NCI-H69 (cell line): ENCODE results near the gene CCNO.

Experiments used
- DNase-seq: peaks from one replicate; lab custom pipeline; 2025; lab: John Stamatoyannopoulos, UW

The CCNO gene

GRCh38 chr5:55222985-55223811 lies 10.2 kb downstream of the CCNO start:
- no peak for DNase-seq

GRCh38 chr5:55222092-55222984 lies 11.1 kb downstream of the CCNO start:
- DNase-seq: no peak

GRCh38 chr5:55220433-55221185 lies 12.8 kb downstream of the CCNO start:
- no peak for DNase-seq

DNA sequence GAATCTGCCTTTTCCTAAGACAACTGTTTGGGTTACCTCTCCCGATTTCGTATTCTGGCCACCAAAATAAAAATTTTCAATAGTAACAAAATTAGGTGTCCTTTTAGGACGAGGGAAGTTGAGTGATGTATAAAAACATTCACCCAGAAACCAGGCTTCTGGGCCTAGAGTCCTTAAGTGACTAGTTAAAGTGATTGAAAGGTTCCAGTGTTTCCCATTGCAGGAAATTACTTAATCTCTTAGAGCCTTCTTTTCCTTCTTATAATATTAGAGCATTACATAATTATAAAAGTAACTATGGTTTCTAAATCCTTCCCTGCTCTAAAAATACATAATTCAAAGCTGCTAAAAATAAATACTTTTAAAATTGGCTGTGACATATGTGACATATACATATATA lies 13.6 kb downstream of the CCNO start:
- DNase-seq: no peak

GRCh38 chr5:55218967-55219366 lies 14.4 kb downstream of the CCNO start:
- DNase-seq: peak; percentile 36

- DNase-seq: peak; percentile 62
These were observed 22.1 kb downstream of the CCNO start for GRCh38 chr5:55211184-55211874.

DNA sequence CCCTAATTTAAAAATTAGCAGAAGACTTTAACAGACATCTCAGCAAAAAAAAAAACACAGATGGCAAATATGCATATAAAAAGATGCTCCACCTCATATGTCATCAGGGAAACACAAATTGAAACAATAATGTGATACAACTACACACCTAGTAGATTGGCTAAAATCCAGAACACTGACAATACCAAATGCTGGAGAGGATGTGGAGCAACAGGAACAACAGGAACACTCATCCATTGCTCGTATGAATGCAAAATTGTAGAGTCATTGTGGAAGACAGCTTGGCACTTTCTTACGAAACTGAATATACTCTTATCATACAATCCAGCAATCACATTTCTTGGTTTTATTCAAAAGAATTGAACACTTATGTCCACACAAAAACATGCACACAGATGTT lies 28.4 kb downstream of the CCNO start:
- no peak for DNase-seq

DNA sequence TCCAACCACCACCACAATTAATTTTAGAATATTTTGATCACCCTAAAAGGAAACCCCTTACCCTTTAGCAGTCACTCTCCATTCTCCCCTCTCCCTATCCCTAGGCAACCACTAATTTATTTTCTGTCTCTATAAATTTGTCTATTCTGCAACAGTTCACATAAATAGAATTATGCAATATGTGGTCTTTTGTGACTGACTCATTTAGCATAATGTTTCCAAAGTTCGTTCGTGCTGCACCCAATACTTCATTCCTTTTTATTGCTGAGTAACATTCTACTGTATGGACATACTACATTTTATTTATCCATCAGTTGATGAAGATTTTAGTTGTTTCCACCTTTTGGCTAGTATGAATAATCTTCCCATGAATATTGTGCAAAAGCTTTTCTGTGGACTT lies 42.2 kb downstream of the CCNO start:
- DNase-seq: no peak

DNA sequence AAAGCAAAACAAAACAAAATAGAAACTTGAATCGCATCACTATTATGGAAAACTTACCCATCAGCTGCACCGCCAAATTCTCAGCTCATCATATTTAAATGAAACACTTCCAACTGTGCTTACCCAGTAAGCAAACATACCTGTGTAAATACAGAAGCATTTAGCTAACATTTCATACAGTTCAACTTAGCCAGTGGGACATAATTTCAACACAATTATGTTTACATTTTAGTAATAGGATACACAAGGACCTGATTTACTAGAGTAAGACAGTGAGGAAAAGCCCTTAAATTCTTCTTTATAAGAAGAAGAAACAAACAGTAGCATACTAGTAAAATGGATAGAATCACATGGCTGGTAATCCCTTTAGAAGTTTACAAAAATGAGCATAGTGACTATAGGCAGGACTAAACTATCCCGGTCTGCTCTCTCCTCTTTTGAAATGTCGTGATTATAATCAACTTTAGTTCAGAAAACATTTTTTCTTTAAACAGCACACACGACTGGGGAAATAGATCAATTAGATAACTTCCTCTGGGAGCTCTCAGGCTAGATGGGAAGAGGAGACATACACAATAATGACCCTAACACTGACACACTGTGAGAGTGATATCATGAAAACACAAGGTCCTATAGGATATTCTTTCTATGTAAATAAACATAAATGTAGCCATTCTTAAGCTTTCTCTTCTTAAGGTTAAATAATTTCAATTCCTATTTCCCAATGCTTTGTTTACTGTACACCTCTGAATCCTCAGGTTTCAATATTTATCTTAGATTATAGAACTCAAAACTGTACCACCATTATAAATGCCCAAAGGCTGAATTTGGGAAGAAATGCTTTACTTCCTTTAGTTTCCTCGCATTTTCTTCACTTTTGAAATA lies 44.5 kb downstream of the CCNO start:
- DNase-seq: peak; percentile 96

- DNase-seq: peak; percentile 93
These were observed 46.0 kb downstream of the CCNO start for GRCh38 chr5:55187370-55187769.
